DOHH2 (cell line): ENCODE data around the gene ALDH4A1.

Experiments
- H3F3A ChIP-seq: fragments of 200-600 bp; sonication (generic), shearing (Covaris generic); 2 replicates; pipeline ENCODE4 v1.6.0; 2016; ENCODE audit warnings: antibody characterized with exemption, mild to moderate bottlenecking; ENCODE audit not compliant: control insufficient read depth, insufficient read depth
- H3K27ac ChIP-seq: fragments of 200-600 bp; sonication (generic); 2 replicates; pipeline ENCODE4 v1.5.1; 2014; ENCODE audit warnings: low read depth, mild to moderate bottlenecking, low read length, moderate library complexity
- H3K27me3 ChIP-seq: fragments of 200-600 bp; sonication (generic); 2 replicates; pipeline ENCODE4 v1.6.1; 2014; ENCODE audit warnings: mild to moderate bottlenecking, low read length, mixed read lengths; ENCODE audit not compliant: control insufficient read depth
- H3K36me3 ChIP-seq: fragments of 200-600 bp; sonication (generic); 2 replicates; pipeline ENCODE4 v1.6.1; 2014; ENCODE audit warnings: mild to moderate bottlenecking, low read length, moderate library complexity, mixed read lengths; ENCODE audit not compliant: control insufficient read depth
- H3K4me1 ChIP-seq: fragments of 200-600 bp; sonication (generic); 2 replicates; pipeline ENCODE4 v1.6.1; 2014; ENCODE audit warnings: mild to moderate bottlenecking, low read length, mixed read lengths; ENCODE audit not compliant: control insufficient read depth
- H3K4me2 ChIP-seq: fragments of 200-600 bp; sonication (generic); 2 replicates; pipeline ENCODE4 v1.6.0; 2014; ENCODE audit warnings: mild to moderate bottlenecking, low read length, moderate library complexity
- H3K4me3 ChIP-seq: fragments of 200-600 bp; sonication (generic); 2 replicates; pipeline ENCODE4 v1.5.1; 2014; ENCODE audit warnings: mild to moderate bottlenecking, low read length, mixed read lengths
- H3K79me2 ChIP-seq: fragments of 200-600 bp; sonication (generic); 2 replicates; pipeline ENCODE4 v1.6.1; 2014; ENCODE audit warnings: mild to moderate bottlenecking, low read length, mixed read lengths; ENCODE audit not compliant: control insufficient read depth
- H3K9me2 ChIP-seq: fragments of 200-600 bp; sonication (generic); replicated peaks from 2 replicates; pipeline ENCODE4 v1.6.1; 2014; ENCODE audit warnings: mild to moderate bottlenecking, low read length, mixed read lengths; ENCODE audit not compliant: control insufficient read depth
- H3K9me3 ChIP-seq: fragments of 200-600 bp; sonication (generic); 2 replicates; pipeline ENCODE4 v1.6.1; 2014; ENCODE audit warnings: antibody characterized with exemption, low read length, mixed read lengths; ENCODE audit not compliant: control insufficient read depth, insufficient read depth
- H4K20me1 ChIP-seq: fragments of 200-600 bp; sonication (generic); 2 replicates; pipeline ENCODE4 v1.6.0; 2014; ENCODE audit warnings: low read depth, mild to moderate bottlenecking, antibody characterized with exemption, low read length, moderate library complexity; ENCODE audit not compliant: control insufficient read depth, insufficient read depth
- EZH2phosphoT487 ChIP-seq: fragments of 200-600 bp; sonication (generic); IDR thresholded peaks from 2 replicates; pipeline ENCODE4 v1.6.1; 2017; ENCODE audit warnings: borderline replicate concordance, mild to moderate bottlenecking, antibody characterized with exemption, low read length, moderate library complexity, mixed read lengths
- TF ChIP-seq, protein P1 (sequence below): fragments of 200-600 bp; sonication (generic); IDR thresholded peaks from one replicate; pipeline ENCODE4 v1.5.1; 2014; ENCODE audit warnings: antibody characterized with exemption, mild to moderate bottlenecking, low read depth, low read length; ENCODE audit not compliant: poor library complexity, severe bottlenecking

ALDH4A1 gene

DNA sequence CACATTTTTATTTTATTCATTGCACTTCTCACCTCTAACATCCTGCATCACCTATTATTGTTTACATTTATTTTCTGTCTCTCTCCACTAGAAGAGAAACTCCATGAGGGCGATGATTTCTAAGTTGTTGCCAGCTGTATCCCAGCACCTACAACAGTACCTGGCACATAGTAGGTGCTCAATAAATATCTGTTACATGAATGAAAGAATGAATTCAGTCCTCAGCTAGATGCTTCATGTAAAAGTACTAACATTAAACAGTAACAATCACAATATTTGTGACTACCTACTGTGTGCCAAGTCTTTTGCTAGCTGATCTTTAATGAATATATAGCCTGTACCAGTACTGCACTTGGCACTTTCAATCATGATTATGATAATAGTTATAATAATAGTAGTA is 45.9 kb downstream of the ALDH4A1 start:
- H3K27ac ChIP-seq = no peak overlapping the region
- H3F3A ChIP-seq = no peaks in the 10 kb centered on the region
- H3K36me3 ChIP-seq = no peaks in the 10 kb centered on the region
- H3K79me2 ChIP-seq = no peaks in the 10 kb centered on the region
- H3K4me1 ChIP-seq = no peaks in the 10 kb centered on the region
- H4K20me1 ChIP-seq = no peaks in the 10 kb centered on the region
- H3K27me3 ChIP-seq = no peaks in the 10 kb centered on the region
- H3K4me2 ChIP-seq = no peak overlapping the region
- H3K9me2 ChIP-seq = no peaks in the 10 kb centered on the region
- TF ChIP-seq, protein P1, sequence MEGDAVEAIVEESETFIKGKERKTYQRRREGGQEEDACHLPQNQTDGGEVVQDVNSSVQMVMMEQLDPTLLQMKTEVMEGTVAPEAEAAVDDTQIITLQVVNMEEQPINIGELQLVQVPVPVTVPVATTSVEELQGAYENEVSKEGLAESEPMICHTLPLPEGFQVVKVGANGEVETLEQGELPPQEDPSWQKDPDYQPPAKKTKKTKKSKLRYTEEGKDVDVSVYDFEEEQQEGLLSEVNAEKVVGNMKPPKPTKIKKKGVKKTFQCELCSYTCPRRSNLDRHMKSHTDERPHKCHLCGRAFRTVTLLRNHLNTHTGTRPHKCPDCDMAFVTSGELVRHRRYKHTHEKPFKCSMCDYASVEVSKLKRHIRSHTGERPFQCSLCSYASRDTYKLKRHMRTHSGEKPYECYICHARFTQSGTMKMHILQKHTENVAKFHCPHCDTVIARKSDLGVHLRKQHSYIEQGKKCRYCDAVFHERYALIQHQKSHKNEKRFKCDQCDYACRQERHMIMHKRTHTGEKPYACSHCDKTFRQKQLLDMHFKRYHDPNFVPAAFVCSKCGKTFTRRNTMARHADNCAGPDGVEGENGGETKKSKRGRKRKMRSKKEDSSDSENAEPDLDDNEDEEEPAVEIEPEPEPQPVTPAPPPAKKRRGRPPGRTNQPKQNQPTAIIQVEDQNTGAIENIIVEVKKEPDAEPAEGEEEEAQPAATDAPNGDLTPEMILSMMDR = no peak
- no peak for TF ChIP-seq EZH2phosphoT487
- H3K9me3 ChIP-seq = no peaks in the 10 kb centered on the region
- no peak overlapping the region for H3K4me3 ChIP-seq

DNA sequence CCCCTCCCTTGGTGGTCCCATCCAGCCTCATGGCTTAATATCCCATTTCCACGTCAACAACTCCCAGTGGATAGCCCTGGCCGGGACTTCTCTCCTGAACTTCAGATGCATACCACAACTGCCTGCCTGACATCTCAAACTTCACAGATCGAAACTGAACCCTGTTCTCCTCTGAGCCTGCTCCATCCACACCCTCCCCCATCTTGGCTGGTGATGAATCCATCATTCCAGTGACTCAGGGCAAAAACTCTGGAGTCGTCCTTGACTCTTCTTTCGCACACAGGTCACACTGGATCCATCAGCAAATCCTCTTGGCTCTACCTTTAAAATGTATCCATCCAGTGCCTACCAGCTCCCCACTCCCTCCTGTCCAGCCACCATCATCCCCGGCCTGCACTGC is 46.8 kb downstream of the ALDH4A1 start:
- no peaks in the 10 kb centered on the region for H3K36me3 ChIP-seq
- no peaks in the 10 kb centered on the region for H3F3A ChIP-seq
- no peak overlapping the region for H3K4me3 ChIP-seq
- no peak overlapping the region for H3K4me2 ChIP-seq
- H3K79me2 ChIP-seq = no peaks in the 10 kb centered on the region
- TF ChIP-seq, protein P1 = no peak
- TF ChIP-seq EZH2phosphoT487 = no peak
- H3K27me3 ChIP-seq = no peaks in the 10 kb centered on the region
- H3K4me1 ChIP-seq = no peaks in the 10 kb centered on the region
- no peaks in the 10 kb centered on the region for H3K9me2 ChIP-seq
- no peaks in the 10 kb centered on the region for H4K20me1 ChIP-seq
- no peak overlapping the region for H3K27ac ChIP-seq
- H3K9me3 ChIP-seq = no peaks in the 10 kb centered on the region

DNA sequence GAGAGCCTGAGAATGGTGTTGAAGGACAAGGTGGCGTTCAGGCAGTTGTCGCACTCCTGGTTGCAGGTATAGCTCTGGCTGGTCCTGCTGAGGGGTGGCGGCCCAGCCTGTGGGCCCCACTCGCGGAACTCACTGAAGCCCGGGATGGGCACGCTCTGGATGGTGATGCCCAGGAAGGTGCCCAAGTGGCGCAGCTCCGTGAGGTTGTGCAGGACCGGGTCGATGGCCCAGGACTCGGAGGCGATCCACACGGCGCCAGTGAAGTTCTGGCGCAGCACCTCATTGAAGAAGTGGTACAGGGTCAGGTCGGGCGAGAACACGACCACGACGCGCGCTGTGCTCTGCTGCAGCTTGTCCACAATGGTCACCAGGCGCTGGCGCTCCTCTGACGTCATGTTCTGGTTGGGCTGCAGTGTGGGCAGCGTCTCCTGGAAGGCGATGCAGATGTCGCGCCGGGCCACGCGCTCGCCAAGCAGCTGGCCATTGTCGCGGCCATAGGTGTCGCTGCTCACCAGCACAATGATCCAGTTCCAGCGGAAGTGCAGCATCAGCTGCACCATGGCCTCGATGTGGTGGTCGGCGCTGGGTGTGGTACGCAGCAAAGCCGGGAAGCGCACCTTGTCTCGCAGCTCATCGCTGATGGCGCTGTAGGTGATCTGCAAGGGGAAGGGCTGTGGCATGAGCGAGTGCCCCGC is 47.9 kb downstream of the ALDH4A1 start:
- no peaks in the 10 kb centered on the region for H3K9me2 ChIP-seq
- no peaks in the 10 kb centered on the region for H3F3A ChIP-seq
- H3K4me2 ChIP-seq = no peak overlapping the region

More for the DNA sequence above, 47.9 kb downstream of the ALDH4A1 start:
- H3K27ac ChIP-seq = no peak overlapping the region
- H3K4me1 ChIP-seq = no peaks in the 10 kb centered on the region
- H3K79me2 ChIP-seq = no peaks in the 10 kb centered on the region
- H4K20me1 ChIP-seq = no peaks in the 10 kb centered on the region
- H3K36me3 ChIP-seq = no peaks in the 10 kb centered on the region
- H3K27me3 ChIP-seq = no peaks in the 10 kb centered on the region
- no peak overlapping the region for H3K4me3 ChIP-seq
- no peak for TF ChIP-seq EZH2phosphoT487
- TF ChIP-seq, protein P1 = no peak
- H3K9me3 ChIP-seq = no peaks in the 10 kb centered on the region
